GM18498 (cell line): ENCODE results near the gene CSNK1A1.
"Not testable (repeated sequence)": the region's sequence is repeated elsewhere in the genome, so short reads cannot be mapped to it uniquely, and the experiment has no call there.

Source experiments
- ATAC-seq: cut with Tn5 transposase; IDR thresholded peaks from one replicate; pipeline ENCODE4 v1.9.1; 2021; ENCODE audit warnings: mild to moderate bottlenecking, moderate library complexity; ENCODE audit not compliant: unreplicated experiment

CSNK1A1 gene

DNA sequence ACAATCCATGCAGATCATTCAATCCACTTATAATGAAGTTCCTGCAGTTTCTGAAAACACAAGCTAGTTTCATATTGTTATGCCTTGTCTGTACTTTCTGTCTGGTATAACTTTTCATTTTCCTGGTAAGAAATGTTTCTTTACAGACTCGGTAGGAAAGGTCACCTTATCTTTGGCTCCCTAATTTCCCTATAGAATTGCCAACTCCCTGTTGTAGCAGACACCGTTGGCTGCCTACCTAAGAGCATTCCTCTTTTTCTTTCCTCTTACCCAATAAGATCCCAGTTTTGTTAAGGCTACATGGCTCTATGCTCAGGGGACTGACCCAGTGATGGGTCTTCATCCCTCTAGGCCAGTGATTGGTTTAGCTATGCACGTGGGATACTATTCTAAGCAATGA, 23.9 kb upstream of the CSNK1A1 start:
- no peak for ATAC-seq

DNA sequence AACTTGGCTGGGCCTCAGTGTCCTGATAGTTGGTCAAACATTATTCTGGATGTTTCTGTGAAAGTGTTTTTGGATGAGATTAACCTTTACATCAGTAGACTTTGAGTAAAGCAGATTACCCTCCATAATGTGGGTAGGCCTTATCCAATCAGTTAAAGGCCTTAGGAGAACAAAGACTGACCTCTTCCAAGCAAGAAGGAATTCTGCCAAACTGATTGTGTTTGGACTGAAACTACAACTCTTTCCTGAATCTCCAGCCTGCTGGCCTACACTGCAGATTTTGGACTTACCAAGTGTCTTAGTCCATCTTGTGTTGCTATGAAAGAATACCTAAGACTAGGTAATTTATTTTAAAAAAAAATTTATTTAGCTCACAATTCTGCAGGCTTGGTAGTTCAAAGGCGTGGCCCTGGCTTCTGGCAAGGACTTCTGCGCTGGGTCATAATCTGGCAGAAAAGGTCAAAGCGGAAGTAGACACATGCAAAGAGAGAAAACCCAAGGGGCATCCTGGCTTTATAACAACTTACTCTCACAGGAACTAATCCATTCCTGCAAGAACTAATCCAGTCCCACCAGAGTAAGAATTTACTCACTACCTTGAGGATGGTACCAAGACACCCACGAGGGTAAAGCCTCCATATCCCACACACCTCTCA, 21.5 kb upstream of the CSNK1A1 start:
- ATAC-seq = no peak

DNA sequence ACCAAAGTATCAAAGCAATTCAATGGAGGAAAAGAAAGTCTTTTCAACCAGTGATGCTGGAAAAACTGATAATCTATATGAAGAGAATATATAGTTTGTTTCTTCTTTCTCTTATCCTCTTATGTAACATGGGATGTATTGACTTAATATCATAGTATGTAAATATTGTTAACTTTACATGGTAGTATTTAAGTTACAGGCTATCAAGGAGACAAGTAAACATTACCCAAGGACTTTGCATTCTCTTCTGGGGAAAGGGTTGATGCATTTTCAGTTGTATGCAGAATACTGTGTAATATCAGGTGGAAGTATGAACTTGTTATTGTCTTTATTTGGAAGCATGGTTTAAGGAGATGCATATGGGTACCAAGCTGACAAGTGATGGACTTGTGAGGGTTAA, 20.9 kb upstream of the CSNK1A1 start:
- no peak for ATAC-seq

DNA sequence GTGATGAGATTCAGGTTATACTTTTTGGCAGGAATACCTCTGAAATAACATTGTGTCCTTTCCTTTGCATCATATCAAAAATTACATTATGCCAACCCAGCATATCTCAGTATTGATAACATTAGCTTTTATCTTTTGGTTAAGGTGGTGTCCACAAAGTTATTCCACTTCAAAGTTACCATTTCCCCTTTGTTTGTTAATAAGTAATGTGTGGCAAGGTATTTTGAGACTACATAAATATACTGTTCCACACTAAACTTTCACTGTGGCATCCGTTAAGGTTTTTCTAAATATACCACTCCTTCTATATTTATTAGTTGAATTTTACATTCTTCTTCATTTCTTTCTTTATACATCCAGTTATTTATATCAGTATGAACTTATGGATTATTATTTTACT, 16.0 kb upstream of the CSNK1A1 start:
- no peak for ATAC-seq

DNA sequence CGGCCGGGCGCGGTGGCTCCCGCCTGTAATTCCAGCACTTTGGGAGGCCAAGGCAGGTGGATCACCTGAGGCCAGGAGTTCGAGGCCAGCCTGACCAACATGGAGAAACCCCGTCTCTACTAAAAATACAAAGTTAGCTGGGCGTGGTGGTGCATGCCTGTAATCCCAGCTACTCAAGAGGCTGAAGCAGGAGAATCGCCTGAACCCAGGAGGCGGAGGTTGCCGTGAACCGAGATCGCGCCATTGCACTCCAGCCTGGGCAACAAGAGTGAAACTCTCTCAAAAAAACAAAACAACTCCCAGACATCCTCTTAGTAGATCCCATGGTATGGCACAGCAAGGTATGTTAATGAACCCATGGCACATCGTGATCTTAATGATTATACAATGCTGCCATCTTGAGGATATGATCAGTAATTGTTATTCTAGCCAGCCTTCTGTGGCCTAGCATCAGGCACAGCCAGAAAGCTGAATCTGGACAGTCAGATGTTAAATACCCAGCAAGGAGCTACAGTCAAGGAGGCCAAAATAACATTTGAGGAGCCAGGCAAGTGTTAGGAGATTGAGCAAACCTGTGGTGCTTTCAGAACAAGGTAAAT, 13.4 kb upstream of the CSNK1A1 start:
- peak; percentile 91 for ATAC-seq

DNA sequence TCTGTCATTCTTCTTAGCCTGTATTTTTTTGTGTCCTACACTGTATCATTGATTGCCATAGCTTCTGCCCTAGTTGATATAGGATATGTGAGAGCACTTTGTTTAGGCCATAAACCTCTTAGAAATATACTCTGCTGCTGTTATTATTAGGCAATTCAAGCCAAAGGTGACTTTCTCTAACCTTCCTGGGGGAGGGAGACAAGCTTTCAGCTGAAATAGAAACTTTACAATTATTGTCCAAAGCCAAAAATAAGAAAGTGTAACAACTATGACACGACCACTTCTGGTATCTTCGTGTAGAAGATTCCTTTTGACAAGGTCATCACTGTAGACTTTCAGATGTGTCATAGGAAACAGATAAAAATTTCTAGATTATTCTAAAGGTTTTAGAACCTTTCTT, 12.2 kb upstream of the CSNK1A1 start:
- ATAC-seq = no peak

DNA sequence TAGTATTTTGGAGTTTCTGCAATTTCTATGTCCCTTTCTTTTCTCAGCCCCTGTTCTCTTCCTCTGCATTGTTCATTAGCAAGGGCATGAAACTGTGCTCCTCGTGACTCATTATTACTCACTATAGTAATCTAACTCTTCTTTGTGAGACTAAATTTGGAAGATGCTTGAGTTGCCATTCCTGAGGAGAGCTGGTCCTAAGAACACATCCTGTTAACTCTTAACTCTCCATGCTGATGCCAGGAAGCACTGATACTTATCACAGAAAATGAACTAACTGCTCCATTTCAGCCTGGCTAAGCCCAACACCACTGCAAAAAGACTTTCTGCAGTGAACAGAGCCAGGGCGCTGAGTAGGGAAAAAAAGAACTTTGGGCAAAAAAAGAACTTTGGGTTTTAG, 10.6 kb upstream of the CSNK1A1 start:
- no peak for ATAC-seq

DNA sequence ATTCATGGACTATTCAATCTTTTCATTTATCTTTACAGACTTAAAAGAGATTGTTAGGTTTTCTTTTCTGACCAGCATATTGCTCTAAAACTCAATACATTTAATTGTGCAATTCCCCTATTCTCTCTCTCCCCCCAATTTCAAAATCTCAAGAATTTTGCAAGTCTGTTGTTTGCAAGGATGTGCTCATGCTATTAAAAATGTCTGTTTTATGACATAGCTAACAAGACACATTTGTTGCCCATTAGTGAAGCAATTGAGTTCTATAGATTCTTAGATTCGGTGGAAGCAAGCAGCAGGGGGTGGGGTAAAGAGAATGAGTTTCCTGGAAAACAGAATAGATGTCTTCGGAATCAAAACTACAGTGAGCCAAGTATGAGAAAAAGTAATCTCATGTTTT, 8.5 kb upstream of the CSNK1A1 start:
- no peak for ATAC-seq

DNA sequence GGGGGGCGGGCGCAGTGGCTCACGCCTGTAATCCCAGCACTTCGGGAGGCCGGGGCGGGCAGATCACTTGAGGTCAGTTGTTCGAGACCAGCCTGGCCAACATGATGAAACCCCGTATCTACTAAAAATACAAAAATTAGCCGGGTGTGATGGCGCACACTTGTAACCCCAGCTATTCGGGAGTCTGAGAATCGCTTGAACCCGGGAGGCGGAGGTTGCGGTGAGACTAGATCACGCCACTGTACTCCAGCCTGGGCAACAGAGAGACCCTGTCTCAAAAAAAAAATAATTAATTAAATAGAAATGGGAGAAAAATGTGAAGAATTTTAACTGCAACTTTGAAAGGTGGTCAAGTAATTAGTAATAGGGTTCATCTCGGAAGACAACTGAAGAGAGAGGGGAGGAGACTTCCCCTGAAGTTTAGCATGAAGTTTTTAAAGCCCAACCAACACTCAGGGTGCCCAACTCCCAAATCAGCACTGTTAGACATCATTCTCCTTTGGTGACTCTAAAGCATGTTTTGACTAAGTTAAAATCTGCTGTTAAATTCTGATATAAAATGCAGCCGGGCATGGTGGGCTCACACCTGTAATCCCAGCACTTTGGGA, 1.4 kb upstream of the CSNK1A1 start:
- ATAC-seq = no peak

DNA sequence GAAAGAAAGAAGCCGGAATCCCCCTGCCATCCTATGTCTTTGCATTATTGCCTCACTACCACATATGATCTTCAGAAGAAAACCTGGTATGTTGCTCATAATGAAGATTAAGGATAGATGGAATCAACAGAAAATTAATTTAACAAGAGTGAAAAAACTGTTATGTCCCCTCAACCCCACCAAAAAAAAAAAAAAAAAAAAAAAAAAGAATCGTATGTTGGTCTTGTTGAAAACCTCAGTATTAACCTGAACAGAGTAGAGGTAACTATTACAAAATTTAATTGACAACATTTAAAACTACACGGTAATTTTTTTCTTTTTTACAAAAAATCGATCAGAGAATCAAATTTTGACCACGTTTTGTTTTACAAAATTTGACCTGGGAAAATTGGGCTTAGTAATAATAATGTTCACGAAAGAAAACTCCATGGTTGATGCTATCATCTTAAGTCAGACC, 827 bp upstream of the CSNK1A1 start:
- ATAC-seq = no peak

DNA sequence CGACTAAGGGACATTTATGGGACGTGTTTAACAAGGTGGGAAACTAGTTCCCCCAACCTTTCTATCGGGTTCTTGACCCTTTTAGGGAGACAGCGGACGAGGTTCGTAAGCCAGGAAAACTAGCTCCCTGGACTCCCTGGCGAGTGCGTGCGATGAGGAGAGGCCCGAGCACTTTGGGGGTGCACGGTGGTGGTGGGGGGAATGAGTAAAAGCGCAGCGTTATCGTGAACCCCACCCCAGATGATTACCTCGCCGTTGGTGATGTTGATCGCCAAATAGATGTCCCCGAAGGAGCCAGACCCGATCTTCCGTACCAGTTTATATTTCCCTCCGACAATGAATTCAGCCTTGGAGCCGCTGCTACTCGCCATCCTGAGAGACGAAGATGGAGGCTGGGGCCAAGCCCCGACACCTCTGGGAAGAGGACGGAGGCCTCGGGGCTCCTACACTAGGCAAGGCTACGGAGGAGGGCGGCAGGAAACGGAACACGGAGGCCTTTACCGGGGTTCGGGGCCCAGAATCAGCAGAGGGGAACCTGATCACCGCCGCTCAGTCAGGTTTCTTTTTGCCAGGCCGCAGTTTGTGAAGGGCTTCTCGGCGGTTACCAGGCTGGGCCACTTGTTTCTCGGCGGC, 529 bp downstream of the CSNK1A1 start:
- no peak for ATAC-seq

DNA sequence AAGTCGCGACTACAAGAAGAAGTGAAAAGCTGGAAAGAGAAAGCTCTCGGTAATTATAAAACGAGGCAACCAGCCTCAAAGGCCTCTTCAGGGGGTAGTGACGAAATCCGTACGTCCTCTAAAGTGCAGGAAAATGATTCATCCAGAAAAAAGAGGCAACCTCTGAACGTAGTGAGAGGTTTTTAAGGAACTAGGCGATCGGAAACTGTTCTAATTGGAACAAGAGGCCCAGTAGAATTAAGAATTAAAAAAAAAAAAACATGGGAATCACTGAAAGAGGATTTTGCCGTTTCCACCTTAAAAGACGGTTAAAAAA, 1.0 kb downstream of the CSNK1A1 start:
- no peak for ATAC-seq

DNA sequence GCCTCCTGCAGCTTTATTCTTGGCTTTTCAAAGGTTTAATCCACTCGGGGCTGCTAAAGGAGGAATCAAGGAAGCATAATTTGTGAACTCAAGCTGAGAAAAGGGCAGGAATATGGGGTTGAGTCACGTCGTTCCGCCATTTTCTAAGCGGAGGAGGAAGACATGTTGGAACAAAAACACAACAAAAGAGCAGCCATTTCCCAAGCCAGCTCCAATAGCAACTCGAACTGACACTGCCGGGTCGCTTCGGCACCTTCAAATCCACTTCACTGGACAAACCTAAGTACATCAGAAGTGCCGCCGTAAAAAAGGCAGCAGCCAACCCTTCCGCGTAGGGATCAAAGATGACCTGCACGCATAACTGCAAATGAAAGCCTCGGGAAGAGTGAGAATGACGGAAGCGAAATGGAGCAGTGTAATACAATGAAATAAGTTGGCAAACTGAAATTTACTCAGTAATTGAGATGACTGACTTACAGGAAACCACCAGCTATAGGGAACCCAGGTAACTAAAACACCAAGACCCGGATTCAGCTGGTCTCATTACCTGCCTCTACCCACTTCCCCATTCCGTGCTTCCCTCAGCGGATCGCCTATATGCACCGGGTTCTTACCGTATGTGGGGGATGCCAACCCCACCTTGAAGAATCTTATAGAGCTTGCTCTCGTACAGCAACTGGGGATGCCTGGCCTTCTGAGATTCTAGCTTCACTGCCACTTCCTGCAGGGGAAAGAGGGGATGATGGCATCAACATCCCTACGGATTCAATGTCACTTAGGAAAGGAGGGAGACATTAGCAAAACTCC, 1.6 kb downstream of the CSNK1A1 start:
- peak; percentile 33 for ATAC-seq

DNA sequence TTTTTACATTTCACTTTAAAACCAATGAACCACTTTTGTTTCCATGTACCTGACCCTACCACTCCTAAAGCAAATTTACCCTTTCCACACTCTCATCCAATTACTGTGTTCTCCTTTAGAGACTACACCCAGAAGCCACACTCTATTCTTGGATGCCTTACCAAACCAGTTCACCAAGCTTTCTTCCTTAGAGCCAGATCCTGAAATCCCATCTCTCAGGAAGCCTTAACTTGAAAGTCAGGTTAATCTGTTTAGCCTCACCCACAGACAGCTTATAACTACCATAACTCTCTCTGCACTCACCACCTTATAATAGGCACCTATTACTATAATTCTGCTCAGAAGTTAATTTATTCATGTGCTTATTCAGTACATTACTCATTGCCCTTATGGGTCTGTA, 4.3 kb downstream of the CSNK1A1 start:
- no peak for ATAC-seq

DNA sequence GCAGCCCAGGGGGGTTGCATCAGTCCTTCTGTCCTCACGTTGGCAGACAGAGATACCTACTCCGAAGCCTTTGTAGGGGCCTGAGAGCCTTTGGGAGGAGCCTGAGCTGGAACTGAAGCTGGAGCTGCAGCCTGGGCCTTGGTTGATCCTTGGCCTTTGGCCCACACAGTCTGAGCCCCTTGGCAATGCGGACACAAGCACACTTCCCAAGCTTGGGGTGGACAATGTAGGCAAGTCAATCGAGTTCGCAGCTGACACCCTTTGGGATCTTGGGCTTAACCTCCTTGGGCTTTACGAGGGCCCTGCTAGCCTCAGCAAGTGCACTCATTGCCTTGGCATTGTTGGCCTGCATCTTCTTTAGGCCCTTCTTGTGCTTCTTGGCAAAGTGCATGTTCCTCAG, 5.9 kb downstream of the CSNK1A1 start:
- no peak for ATAC-seq

DNA sequence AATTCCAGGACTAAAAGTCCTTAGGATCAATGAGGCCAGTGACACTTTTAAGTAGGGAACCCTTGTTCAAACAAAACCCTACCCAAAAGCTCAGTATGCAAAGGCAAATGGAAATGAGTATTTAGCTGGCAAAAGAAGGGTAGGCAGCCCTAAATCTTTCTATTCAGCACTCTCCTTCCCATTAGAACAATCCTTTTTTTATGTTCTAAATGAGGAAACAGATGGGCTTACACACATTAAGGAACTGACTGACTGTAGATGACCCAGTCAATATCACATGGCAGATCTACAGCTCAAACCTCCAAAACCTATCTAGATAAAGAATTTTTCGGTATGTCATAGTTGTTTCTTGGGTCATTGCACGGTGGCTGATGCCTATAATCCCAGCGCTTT, 7.2 kb downstream of the CSNK1A1 start:
- ATAC-seq = no peak

DNA sequence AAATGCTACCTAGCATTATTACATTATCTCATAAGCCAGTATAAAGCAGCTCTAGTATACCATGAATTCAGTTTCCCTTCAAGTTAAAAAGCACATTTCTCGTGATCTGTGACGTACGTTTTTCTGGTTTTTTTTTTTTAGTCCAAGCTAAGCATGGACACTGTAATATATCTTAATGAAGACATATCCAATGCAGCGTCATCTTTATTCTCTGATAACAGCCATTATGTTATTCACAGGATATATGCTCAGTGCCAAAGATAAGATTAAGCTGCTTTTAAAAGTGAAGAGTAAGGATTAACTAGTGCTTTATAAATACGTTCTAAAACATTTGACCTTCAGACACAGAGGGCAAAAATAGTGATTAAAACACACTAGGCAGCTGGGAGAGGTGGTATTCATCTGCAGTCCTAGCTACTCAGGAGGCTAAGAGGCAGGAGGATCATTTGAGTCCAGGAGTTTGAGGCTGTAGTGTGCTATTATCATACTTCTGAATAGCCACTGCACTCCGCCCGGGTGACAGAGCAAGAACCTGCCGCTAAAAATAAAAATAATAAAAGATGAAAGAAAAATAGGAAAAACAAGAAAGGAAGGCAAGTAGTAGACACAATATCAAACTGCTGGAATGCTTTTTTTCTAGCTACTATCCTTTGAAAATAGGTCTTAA, 7.7 kb downstream of the CSNK1A1 start:
- no peak for ATAC-seq

DNA sequence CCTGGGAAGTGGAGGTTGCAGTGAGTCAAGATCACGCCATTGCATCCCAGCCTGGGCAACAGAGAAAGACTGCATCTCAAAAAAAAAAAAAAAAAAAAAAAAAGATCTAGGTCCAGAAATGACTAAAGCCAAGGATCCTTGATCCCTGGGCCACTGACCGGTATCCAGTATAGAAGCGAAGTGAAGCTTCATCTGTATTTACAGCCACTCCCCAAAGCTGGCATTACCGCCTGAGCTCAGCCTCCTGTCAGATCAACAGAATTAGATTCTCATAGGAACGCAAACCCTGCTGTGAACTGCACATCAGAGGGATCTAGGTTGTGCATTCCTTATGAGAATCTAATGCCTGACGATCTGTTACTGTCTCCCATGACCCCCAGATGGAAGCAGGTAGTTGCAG, 9.3 kb downstream of the CSNK1A1 start:
- no peak for ATAC-seq

DNA sequence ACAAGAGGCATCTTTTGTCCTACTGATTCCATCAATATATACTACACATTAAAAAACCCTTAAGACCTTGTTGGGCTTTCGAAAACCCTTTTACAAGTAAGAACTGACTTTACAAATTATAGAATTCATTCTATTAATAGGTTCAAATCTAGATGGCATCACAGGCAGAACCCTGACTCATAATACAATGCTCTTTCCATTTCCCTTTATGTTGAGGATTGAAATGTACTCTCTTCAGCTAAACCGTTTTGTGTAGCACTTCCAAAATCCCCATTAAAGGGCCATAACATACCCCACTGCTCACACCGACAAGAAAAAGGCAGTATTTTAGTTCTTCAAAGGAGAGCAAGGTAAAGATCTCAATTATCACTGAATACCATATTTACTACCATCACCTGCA, 11.2 kb downstream of the CSNK1A1 start:
- no peak for ATAC-seq

DNA sequence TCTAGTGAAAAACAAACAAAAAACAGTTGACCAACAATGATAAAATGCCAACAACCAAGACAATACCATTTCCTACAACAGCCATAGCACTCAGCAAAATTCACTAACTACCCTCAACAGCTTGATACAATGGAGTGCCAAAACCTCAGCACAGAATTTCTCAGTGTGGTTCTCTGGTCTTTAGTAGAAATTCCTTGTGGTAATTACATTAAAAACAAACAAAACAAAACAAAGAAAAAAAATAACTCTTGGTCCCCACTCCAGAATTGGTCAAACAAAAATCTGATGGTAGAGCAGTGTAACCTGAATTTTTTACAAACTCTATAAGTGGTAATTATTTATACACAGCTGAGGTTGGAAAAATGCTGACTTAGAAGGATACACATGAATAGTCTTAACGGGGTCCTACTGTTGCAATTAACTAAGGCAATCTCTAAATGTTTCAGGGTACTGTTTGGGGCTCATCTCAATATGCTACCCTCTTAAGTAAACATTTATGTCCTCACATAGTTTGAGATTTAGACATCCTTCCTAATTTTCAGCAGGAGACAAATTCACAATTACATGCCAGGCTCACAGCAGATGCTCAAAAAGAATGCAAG, 13.8 kb downstream of the CSNK1A1 start:
- no peak for ATAC-seq

DNA sequence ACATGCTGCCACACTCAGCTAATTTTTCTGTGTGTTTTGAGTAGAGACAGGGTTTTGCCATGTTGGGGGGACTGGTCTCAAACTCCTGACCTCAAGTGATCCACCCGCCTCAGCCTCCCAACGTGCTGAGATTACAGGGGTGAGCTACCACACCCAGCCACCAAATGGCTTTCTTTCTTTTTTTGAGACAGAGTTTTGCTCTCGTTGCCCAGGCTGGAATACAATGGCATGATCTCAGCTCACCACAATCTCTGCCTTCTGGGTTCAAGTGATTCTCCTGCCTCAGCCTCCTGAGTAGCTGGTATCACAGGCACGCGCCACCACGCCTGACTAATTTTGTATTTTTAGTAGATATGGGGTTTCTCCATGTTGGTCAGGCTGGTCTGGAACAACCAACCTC, 15.5 kb downstream of the CSNK1A1 start:
- ATAC-seq = not testable (repeated sequence)
